T-helper 2 cell treated with Interferon-gamma antibody and Interleukin-4, amounts not matched to agents 100 ng/mL and 5 ng/mL, for 36 hours (primary cell): Measurements from ENCODE around the gene RAB23. TPM values are rescaled to one million over a fixed set of nuclear protein-coding genes. Genes with fewer than 3 reads are reported as not detected.

Source experiments
- intact Hi-C: fragments of 100-400 bp; cut with micrococcal nuclease; formaldehyde crosslinking; loops from one replicate; pipeline ENCODE4 v1.15.1; 2023
- total RNA-seq: library from RNA; stranded (reverse); gene quantifications from 2 replicates; pipeline ENCODE4 v1.2.3, GENCODE V29; 2022

The RAB23 gene
- total RNA-seq: 3.5 and 4.2 TPM in 2 replicates

DNA sequence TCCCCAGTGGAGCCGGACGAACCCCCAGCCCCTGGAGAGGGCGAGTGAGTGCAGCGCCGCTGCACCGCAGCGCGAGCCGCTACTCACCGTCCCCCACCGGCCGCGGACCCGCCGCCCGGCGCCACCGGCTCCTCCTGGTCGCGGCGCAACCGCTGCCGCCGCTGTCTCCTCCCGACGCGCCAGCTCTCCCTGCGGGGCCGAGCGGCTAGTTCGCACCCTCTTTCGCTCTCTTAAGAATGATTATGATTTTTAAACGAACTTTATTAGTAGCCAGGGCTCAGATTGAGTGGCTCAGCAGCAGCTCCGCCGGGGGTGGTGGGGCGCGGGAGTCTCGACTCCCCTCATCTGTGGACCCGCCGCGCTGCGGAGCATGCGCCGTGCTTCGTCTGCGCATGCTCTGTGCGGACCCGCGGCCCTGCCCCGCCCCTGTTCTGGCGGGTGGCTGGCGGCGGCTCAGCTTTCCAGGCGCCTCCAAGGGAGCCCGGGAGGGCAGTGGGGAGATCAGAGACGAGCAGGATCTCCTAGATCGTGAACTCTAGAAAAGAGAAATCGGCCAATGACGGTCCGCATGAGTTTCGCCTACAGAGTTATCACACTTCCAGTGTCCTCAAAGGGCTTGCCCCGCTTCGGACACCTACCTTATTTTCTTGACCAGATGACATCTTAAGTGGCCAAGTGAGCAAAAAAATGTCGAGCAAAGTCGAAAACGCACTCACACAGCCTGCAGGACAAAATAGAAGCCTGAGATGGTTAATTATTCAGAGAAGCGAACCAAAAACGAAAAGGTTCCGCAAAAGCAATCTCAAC lies at the start of gene RAB23:
Gene RAB23, minus strand, starts transcription at position 372 of the 807 bp plus-strand sequence. CDS start 11,927 bp downstream, outside the sequence.
- intact Hi-C loops: loop anchor here (1.0 to 5.0 kb wide), 6 partner anchors 50 to 680 kb away; partner anchors contain the start of genes BAG2 and BEND6

DNA sequence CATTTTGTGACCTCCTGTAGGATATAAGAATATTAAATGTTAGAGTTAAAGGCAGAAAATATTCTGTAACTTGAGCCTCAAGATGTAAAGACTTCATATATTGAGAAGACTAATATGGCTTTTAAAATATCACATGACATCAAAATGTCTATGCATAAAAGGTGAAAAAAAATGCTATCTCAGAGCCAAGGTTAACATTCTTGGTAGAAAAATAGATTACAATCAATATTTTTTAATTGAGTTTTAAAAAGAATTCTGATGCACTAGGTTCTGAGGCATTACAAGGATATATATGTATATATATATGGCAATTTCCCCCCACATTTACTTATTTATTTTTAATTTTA lies 46.2 kb upstream of the RAB23 start:
- intact Hi-C loops: loop anchor here (2.0 kb wide), 1 partner anchor 49 kb away; the partner anchor contains the start of gene PRIM2

GRCh38 chr6:57267586-57268293 lies 45.6 kb upstream of the RAB23 start:
- intact Hi-C loops: loop anchor here (2.0 kb wide), 1 partner anchor 49 kb away; the partner anchor contains the start of gene PRIM2

DNA sequence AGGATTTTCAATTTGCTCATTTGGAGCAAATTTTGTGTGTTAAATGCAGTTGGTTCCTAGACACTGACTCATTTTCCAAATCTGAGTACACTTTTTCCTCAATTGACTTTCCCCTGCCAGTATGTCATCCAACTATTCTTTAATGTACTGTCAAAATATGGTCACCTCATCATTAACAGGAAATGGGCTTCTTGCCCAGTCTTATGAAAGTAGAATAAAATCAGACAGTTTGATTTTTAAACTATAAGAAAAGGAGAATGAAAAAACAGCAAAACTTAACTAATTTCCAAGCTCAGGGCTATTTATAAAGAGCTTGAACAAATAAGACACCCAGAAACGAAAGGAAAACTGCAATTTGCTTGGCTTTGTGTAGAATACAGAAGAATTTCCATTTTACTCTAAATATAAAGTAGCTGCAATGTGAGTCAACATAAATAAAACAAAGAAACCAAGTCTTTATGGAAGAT lies 43.7 kb upstream of the RAB23 start:
- intact Hi-C loops: no loop called here

DNA sequence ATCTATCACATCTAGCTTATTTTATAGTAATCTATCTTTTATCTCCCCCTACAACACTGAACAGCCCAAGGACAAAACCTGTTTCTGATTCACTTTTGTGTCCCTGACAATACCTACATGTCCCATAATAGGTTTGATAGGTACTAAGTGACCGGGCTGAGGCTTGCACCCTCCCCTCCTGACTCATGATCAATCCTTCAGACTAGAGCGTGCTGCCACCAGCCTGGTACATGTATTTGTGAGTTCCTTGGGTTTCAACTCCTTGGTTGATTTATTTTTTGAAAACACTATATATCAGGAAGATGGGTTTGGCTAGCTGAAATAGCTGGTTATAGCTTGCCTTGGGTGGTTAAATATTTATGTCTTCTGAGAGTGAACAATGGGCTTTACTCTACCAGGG lies 41.6 kb upstream of the RAB23 start:
- intact Hi-C loops: no loop called here

DNA sequence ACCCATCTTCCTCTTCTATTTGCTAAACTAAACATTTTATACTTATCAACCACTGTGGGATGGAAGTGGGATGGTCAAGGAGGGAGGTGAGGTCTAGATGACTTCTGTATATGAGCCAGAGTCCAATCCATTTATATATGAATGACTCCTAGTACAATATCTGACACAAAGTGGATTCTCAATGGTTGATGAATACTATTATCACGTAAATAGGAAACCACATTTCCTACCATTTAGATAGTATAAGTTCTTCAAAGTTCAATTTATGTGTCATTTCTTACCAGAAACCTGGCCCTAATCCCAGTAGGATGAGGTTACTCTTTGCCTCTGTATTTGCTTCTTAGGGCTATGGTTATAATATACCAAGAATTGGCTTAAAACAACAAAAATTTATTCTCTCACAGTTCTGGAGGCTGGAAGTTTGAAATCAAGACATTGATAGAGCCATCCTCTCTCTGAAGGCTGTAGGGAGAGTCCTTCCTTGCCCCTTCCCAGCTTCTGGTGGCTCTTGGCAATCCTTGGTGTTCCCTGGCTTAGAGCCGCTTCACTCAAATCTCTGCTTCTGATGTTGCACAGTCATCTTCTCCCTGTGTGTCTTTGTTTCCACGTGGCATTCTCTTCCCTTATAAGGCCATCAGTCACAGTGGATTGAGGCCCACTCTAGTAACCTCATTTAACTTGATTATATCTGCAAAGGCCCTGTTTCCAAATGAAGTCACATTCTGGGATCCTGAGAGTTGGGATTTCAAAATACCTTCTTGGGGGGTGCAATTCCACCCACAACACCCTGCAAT lies 41.0 kb upstream of the RAB23 start:
- intact Hi-C loops: no loop called here

GRCh38 chr6:57262488-57262887 lies 40.4 kb upstream of the RAB23 start:
- intact Hi-C loops: no loop called here

- intact Hi-C loops: no loop called here
These were observed 39.8 kb upstream of the RAB23 start for GRCh38 chr6:57261926-57262325.

DNA sequence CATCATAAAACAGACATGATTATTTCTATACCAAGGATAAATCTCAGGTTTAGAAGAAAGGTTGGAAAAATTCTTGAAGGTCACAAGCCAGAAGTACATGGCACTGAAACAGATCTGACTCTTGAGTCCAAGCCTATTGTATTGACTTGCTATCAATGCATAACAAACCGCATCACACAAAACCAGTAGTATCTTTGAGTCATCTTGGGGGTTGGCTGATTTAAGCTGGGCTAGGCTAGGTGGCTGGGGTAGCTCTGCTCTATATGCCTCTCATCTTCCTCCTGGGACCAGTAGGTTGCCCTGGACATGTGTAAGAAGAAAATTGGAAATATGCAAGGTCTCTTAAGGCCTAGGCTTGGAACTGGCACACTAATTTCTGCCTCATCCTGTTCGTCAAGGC lies 37.0 kb upstream of the RAB23 start:
- intact Hi-C loops: no loop called here

DNA sequence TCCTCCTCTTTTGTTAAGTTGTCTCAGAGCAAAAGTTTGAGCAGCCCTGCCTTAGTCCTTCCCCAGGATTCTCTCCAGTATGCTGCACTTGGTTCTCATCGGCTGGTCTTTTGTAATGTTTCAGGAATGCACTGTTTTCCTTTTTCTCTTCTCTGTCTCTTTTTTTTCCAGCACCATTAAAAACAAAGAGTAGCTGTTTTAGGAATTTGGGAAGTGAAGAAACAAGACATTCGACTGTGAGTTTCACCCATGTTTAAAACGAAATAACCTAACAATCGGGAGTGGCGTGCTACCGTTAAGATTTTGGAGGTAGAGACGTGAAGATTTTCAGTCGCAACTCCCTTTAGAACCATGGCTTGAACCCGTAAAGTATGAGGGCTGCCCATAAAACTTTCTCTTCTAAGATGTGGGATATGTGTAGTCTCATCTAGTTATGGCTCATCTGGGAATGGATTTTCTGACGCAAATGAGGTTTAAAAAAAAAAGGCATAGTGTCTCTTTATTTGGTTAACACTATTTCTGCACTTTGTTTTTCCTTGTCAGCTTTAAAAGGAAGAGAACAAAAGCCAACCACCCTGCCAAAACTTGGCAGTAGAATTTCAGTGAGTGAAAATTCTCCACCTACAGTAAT lies 35.9 kb upstream of the RAB23 start:
- intact Hi-C loops: no loop called here

DNA sequence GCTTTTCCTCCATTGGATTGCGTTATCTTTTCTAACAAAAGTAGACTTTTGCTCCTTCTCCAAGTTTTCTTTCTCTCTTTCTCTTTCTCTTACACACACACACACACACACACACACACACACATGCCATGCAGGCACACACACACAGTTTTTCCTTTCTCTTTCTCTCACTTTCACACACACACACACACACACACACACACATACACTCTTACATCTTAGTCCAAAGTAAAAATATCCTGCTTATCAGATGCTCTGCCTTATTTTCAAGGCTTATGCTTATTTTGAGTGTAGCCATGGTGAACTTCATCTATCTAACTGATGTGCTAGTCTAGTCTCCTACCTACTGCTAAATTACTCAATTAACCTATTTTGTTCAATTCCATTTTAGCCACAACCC lies 34.4 kb upstream of the RAB23 start:
- intact Hi-C loops: no loop called here

GRCh38 chr6:57255451-57256169 lies 33.5 kb upstream of the RAB23 start:
- intact Hi-C loops: no loop called here

DNA sequence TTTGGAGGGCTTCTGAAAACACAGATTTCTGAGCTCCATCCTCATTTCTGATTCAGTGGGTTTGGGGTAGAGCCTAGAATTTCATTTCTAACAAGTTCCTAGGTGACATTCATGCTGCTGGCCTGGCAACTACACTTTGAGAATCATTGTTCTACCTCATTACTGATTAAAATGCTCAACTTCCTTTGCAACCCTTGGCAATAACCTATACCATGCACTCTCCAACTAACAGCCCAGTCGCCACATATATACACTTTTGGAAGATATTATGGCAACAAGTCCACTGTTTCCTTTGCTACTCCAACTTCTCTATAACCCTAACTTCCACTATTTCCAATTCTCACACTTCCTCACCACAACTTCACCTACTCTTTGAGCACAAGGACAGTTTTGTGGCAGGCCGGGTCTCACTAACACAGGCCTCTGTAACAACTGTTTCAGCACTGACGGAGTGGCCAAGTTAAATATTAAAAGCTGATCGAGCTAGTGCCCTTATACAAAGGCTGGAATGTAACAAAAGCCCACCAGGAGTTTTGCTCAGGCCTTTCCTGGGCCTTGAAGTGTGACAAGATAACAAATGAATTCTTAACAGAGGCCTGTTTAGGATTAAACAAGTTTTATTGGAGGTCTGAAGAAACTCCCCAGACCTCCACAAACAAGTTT lies 32.1 kb upstream of the RAB23 start:
- intact Hi-C loops: no loop called here

- intact Hi-C loops: no loop called here
These were observed 30.9 kb upstream of the RAB23 start for GRCh38 chr6:57252975-57253374.

- intact Hi-C loops: no loop called here
These were observed 30.0 kb upstream of the RAB23 start for GRCh38 chr6:57252137-57252536.

GRCh38 chr6:57250348-57250747 lies 28.2 kb upstream of the RAB23 start:
- intact Hi-C loops: no loop called here

- intact Hi-C loops: no loop called here
These were observed 26.3 kb upstream of the RAB23 start for GRCh38 chr6:57248311-57248895.

DNA sequence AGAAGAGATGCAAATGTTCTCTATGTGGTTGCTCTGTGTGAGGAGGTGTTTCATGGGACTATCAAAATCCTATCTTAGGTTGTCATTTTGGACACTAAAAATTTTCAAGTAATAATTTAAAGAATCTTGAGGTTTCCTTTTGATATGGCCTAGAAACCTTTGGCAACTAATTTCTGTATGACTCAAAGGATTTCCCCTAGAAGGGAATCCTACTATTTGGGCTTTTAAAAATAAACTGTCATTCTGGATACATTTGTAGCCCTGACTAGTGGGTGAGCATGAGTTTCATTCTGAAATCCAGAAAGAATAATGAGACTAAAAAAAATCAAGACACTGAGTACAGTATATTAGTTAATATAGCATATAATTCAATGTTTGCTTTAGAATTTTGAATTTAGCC lies 25.5 kb upstream of the RAB23 start:
- intact Hi-C loops: no loop called here

- intact Hi-C loops: no loop called here
These were observed 24.2 kb upstream of the RAB23 start for GRCh38 chr6:57246307-57246706.

GRCh38 chr6:57243954-57244353 lies 21.8 kb upstream of the RAB23 start:
- intact Hi-C loops: no loop called here
